Activated CD8-positive, alpha-beta memory T cell treated with anti-CD3 and anti-CD28 coated beads for 36 hours (primary cell): ENCODE data around the gene BARX1. TPM values are rescaled to one million over a fixed set of nuclear protein-coding genes. Genes with fewer than 3 reads are reported as not detected.
"Not testable (repeated sequence)": the region's sequence is repeated elsewhere in the genome, so short reads cannot be mapped to it uniquely, and the experiment has no call there.

ENCODE experiments used
- CTCF ChIA-PET: fragments of 350-600 bp; sonication (Branson Sonifier 250); formaldehyde crosslinking; loops from one replicate; lab custom pipeline; 2021; ENCODE audit warnings: antibody characterized with exemption; lab: Charles Lee
- POLR2A ChIA-PET: fragments of 350-600 bp; sonication (Branson Sonifier 250); formaldehyde crosslinking; loops from one replicate; lab custom pipeline; 2021; ENCODE audit warnings: antibody characterized with exemption; lab: Charles Lee
- total RNA-seq, 2 experiments: library from RNA; stranded (reverse); gene quantifications; one replicate each; pipeline ENCODE4 v1.2.3, GENCODE V29; 2021

BARX1 gene
- total RNA-seq, 2 experiments from 2014 or later, result 0.27 to 0.36 TPM

GRCh38 chr9:93941493-93941892 is 13.7 kb downstream of the BARX1 start:
- POLR2A ChIA-PET, result no interaction called here
- CTCF ChIA-PET, result no interaction called here

- ChIA-PET POLR2A (no interaction called here), CTCF (no interaction called here)
These were observed 14.2 kb downstream of the BARX1 start for GRCh38 chr9:93940951-93941350.

GRCh38 chr9:93939589-93939988 is 15.6 kb downstream of the BARX1 start:
- CTCF ChIA-PET, result interaction anchor here (0.8 kb wide), 1 partner anchor 38 kb away, joined by 3 read pairs; no protein-coding TSS in a partner anchor
- POLR2A ChIA-PET, result not testable (repeated sequence)

GRCh38 chr9:93937193-93937592 is 18.0 kb downstream of the BARX1 start:
- ChIA-PET POLR2A (no interaction called here), CTCF (no interaction called here)

GRCh38 chr9:93931905-93932304 is 23.2 kb downstream of the BARX1 start:
- ChIA-PET POLR2A (no interaction called here), CTCF (no interaction called here)

GRCh38 chr9:93930070-93930469 is 25.1 kb downstream of the BARX1 start:
- ChIA-PET POLR2A (no interaction called here), CTCF (no interaction called here)

- ChIA-PET CTCF (no interaction called here), POLR2A (interaction anchor here (0.6 kb wide), 1 partner anchor 143 kb away, joined by 3 read pairs; no protein-coding TSS in a partner anchor)
These were observed 25.9 kb downstream of the BARX1 start for GRCh38 chr9:93929231-93929630.

GRCh38 chr9:93922535-93922934 is 32.6 kb downstream of the BARX1 start:
- CTCF ChIA-PET, result no interaction called here
- POLR2A ChIA-PET, result no interaction called here

GRCh38 chr9:93920131-93920800 is 34.9 kb downstream of the BARX1 start:
- CTCF ChIA-PET, result no interaction called here

GRCh38 chr9:93918061-93918460 is 37.1 kb downstream of the BARX1 start:
- ChIA-PET CTCF (no interaction called here), POLR2A (no interaction called here)

More at GRCh38 chr9:93920131-93920800, 34.9 kb downstream of the BARX1 start:
- POLR2A ChIA-PET, result no interaction called here

GRCh38 chr9:93917121-93917853 is 37.9 kb downstream of the BARX1 start:
- ChIA-PET POLR2A (no interaction called here), CTCF (no interaction called here)

GRCh38 chr9:93916358-93916757 is 38.8 kb downstream of the BARX1 start:
- ChIA-PET CTCF (no interaction called here), POLR2A (no interaction called here)

GRCh38 chr9:93911801-93912554 is 43.2 kb downstream of the BARX1 start:
- ChIA-PET CTCF (no interaction called here), POLR2A (no interaction called here)

- ChIA-PET CTCF (no interaction called here), POLR2A (no interaction called here)
These were observed 43.9 kb downstream of the BARX1 start for GRCh38 chr9:93911136-93911745.

GRCh38 chr9:93910598-93910997 is 44.6 kb downstream of the BARX1 start:
- ChIA-PET POLR2A (no interaction called here), CTCF (no interaction called here)

GRCh38 chr9:93910196-93910595 is 45.0 kb downstream of the BARX1 start:
- ChIA-PET CTCF (no interaction called here), POLR2A (no interaction called here)

- CTCF ChIA-PET, result interaction anchor here (0.9 kb wide), 1 partner anchor 55 kb away, joined by 4 read pairs; no protein-coding TSS in a partner anchor
- POLR2A ChIA-PET, result no interaction called here
These were observed 45.9 kb downstream of the BARX1 start for GRCh38 chr9:93909242-93909616.

GRCh38 chr9:93908591-93909241 is 46.4 kb downstream of the BARX1 start:
- CTCF ChIA-PET, result interaction anchor here (0.9 kb wide), 1 partner anchor 55 kb away, joined by 4 read pairs; no protein-coding TSS in a partner anchor
- POLR2A ChIA-PET, result no interaction called here

- CTCF ChIA-PET, result no interaction called here
- POLR2A ChIA-PET, result no interaction called here
These were observed 47.5 kb downstream of the BARX1 start for GRCh38 chr9:93907551-93908199.
